GM18870 (cell line): ENCODE data around the gene NTRK1.

ENCODE experiments used
- ATAC-seq: cut with Tn5 transposase; IDR thresholded peaks from one replicate; pipeline ENCODE4 v1.9.1; 2021; ENCODE audit warnings: moderate library complexity; ENCODE audit not compliant: unreplicated experiment

Gene NTRK1

GRCh38 chr1:156856282-156856785, 4.3 kb upstream of the NTRK1 start:
- no peak for ATAC-seq

DNA sequence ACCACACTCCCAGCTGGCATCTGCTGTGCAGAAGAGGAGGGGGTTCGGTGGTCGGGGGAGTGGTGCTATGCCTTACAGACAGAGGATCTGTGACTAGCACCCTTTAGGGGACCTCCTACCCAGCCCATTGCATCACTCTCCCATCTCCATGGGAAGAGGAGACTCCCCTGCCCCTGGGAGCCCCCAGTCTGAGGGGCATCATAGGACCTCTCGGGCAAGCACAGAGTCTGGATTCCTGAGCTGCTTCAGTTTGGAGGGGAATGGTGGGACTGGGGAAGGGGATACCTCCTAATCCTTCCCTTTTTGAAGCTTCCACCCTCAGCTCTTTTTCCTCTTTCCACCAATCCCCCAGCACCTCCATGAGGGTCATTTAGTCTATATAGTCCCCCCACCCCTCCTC, 3.1 kb upstream of the NTRK1 start:
- no peak for ATAC-seq

DNA sequence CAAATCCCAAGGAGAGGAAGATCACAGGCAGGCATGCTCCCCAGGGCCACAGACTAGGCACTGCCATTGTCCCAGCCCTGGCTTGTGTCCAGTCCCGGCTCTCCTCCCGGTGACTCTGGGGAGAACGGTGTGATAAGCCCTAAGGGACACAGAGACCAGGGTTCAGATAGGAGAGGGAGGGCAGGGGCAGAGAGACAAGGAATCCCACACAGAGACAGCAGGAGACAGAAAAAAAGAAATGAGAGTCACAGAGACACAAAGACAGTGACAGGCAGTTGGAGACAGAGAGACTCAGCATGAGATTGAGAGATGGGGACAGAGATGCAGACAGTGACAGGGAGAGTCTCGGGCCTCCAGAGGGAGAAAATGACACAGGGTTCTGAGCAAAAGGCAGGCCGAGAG, 2.1 kb upstream of the NTRK1 start:
- no peak for ATAC-seq

GRCh38 chr1:156858959-156859522, 1.6 kb upstream of the NTRK1 start, which contains the start of gene INSRR:
Gene INSRR (minus strand): TSS chr1:156859117. CDS start chr1:156858621, 496 bp downstream.
- no peak for ATAC-seq

DNA sequence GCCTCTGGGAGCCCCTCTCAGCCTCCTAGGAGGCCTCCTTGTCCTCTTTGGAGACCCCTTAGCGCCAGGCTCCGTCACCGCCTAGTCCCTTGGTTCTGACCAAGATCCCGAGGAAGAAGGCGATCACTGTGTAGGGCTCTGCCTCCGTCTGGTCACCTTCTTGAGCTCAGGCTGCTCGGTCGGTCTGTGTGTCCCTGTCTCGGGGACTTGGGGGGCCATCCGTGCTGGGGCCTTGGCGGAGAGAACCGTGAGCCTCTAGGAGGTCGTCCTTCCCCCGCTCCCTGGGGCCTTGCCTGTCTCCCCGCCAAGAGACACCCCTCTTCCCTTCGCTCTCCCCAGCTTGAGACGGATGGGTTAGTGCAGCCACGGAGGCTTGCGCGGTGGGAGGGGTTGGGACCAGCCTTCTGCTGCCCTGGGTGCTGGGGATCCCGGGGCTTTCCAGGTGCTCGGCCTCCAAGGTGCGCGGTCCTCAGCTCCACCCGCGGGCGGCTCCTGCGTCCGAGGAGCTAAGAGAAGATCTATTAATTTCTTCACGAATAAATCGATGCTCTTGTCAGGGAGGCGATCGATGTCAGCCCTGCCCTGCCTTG, 1.0 kb upstream of the NTRK1 start:
- ATAC-seq: no peak

DNA sequence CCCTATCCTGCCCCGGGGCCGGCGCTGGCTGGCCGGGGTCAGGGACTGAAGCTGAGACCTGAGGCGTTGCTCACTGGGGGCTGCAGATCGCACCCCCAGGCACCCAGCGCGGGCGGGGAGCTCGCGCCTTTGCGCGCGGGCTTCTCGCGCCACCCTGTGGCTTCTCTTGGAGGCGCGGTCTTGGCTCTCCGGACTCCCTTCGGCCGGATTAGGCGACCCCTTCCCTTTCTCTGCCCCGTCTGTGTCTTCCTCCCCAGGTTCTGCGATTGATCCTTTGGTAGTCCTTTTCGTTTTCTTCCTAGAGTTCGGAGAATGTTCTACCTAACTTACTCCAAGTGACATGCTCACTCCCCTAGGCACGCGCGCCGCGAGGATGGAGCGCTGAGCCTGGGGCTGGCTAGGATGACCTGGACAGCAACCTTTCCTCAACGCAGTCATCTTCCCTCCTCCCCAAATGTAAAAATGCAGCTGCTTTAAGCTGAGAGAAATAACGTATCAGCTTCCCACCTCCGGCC, 495 bp upstream of the NTRK1 start:
- no peak for ATAC-seq

DNA sequence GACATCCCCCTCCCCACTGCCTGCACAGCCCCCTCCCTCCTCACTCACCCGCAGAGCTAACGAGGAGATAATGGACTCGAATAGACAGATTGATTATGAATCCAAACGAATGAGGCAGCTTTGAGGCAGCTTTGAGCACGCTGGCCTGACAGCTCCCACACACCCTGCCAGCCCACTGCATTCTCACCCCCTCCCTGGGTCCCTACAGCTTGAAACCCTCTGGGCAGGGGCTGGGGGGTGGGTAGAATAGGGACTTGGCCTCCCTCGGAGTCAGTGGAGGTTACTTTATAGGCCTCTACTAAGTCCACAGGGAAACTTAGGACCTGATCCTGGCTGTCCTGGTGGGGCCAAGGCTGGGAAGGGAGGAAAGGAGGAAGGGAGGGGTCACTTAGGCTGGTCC, 1.9 kb downstream of the NTRK1 start:
- ATAC-seq: no peak

DNA sequence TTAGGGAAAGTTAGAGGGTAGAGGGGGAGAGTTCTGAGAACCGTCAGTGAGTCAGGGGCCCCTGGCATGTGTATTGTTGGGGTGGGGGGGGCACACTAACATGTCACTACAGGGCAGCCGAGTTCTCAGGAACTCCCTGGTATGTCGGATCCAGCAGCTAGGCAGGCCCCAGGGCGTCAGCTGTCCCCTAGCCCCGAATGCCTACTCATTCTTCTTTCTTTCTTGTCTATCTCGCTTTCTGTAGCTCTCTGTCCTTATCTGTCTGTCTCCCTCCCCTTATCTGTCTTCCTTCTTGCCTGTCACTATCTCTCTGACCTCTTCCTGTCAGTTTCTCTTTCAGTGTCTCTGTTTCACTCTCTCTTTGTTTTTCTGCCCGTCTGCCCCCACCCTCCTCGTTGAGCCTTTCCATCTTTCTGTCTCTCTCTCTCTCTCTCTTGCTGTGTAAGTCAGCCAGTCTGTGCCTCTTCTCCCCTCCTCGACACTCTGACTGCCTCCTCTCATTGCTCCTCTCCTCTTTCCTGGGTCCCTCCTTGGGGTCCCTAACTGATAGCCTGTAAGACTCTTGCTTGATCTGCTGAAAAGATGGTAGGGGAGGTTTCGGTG, 2.4 kb downstream of the NTRK1 start:
- no peak for ATAC-seq

- ATAC-seq: no peak
Observed at GRCh38 chr1:156863631-156864030, 3.0 kb downstream of the NTRK1 start.

- no peak for ATAC-seq
Observed at GRCh38 chr1:156864796-156865195, 4.1 kb downstream of the NTRK1 start.

DNA sequence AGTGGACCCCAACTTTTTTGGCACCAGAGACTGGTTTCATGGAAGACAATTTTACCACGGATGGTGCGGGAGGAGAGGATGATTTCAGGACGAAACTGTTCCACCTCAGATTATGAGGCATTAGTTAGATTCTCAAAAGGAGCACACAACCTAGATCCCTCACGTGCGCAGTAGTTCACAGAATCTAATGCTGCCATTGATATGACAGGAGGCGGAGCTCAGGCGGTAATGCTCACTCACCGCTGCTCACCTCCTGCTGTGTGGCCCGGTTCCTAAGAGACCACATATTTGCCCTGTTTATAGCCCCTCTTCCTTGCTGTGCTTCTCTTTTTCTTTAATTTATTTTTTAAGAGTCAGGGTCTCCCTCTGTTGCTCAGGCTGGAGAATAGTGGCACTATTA, 4.6 kb downstream of the NTRK1 start:
- no peak for ATAC-seq

- ATAC-seq: no peak
Observed at GRCh38 chr1:156865865-156866248, 5.2 kb downstream of the NTRK1 start.

DNA sequence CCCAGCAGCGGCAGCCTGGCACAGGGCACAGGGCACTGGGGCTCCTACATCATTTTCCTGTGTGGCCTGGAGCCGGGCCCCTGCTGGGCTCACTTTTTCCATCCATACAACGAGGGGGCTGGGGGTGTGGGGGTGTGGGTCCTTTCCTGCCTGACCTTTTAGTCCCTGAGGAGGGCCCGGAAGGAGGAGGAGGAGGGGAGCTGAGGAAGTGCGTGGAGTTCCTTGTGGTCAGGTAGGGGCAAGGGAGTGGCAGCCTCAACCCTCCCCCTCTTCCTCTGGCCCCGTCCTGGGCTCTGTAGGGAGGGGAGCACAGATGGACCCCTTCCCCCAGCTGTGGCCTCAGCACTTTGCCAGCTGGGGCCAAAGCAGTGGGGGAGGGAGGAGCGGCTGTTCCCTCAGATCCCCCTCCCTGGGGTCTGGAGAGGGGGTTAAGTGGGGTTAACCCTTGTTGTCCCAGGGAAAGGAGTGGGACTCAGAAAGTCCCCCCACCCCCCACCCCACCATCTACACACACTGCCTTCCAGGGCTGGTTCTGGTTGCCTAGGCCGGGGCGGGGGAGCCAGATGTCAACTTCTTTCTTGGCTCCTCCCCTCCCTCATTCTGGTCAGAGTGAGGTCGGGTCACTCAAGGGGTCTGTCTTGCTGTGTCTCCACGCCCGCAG, 5.7 kb downstream of the NTRK1 start:
- no peak for ATAC-seq

DNA sequence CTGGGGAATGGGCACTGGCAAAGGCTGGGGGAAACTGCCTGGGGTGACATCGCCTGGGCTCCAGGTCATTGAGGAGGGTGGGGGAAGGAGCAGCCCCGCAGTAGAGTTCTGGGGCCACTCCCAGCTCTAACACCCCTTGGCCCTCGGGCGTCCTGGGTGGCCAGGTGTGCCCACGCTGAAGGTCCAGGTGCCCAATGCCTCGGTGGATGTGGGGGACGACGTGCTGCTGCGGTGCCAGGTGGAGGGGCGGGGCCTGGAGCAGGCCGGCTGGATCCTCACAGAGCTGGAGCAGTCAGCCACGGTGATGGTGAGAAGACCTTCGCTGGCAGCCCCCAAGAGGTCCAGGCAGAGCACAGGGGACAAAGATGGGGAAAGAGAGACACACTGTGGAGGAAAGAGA, 7.7 kb downstream of the NTRK1 start:
- ATAC-seq: no peak

- no peak for ATAC-seq
Observed at GRCh38 chr1:156869455-156869854, 8.8 kb downstream of the NTRK1 start.

GRCh38 chr1:156873659-156874058, 13.0 kb downstream of the NTRK1 start:
- ATAC-seq: no peak

GRCh38 chr1:156874142-156874541, 13.5 kb downstream of the NTRK1 start:
- ATAC-seq: no peak

DNA sequence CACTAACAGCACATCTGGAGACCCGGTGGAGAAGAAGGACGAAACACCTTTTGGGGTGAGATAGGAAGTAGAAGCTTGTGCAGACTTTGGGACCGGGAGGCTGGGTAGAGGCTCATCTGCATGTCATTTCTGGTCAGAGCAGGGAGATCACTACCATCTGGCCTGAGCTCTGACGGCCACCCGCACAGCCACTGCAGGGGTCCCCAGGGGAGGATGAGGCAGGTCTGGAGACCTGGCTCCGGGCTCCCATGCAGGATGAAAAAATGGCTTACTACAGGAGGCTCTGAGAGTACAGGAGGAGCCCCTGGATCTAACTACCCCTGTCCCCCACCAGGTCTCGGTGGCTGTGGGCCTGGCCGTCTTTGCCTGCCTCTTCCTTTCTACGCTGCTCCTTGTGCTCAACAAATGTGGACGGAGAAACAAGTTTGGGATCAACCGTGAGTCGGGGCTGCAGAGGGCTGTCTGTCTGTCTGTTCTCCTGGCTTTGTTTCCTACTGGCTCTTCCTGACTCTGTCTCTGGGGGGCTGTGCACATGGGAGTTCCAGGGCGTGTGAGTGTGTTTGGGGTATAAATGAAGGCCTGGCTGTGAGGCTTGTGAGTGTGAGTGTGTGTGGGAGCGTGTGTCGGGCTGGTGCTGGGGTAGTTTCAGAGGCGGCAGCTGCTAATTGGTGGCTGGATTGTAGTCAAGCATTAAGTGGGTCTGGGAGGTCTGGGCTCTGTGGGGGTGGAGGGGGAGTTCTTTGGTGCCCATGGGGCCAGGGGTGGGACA, 14.1 kb downstream of the NTRK1 start:
- ATAC-seq: no peak

DNA sequence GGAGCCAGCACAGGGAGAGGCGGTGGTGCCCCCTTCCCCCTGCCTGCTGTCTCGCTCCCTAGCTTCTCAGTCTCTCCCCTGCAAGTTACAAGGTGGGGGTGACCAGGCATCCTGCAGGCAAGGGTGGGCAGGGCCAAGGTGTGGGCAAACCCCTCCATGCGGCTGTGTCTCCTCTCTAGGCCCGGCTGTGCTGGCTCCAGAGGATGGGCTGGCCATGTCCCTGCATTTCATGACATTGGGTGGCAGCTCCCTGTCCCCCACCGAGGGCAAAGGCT, 14.6 kb downstream of the NTRK1 start:
- no peak for ATAC-seq

DNA sequence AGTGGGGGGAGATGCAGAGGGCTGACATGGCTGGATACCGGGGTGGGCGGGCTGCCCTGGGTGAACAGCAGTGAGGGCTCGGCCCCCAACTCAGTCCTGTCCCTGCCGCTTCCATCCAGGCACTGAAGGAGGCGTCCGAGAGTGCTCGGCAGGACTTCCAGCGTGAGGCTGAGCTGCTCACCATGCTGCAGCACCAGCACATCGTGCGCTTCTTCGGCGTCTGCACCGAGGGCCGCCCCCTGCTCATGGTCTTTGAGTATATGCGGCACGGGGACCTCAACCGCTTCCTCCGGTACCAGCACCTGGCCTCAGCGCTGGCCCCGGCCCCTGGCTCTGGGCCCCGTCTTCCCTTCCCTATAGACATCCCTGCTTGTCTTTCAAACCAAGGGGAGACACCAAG, 15.6 kb downstream of the NTRK1 start:
- ATAC-seq: no peak

- no peak for ATAC-seq
Observed at GRCh38 chr1:156877433-156878170, 16.9 kb downstream of the NTRK1 start.
